GM19467 (cell line): ENCODE data around the gene SDC1.
"Not testable (repeated sequence)": the region's sequence is repeated elsewhere in the genome, so short reads cannot be mapped to it uniquely, and the experiment has no call there.

ENCODE experiments used
- ATAC-seq: cut with Tn5 transposase; IDR thresholded peaks from one replicate; pipeline ENCODE4 v1.9.1; 2021; ENCODE audit warnings: mild to moderate bottlenecking, moderate library complexity; ENCODE audit not compliant: unreplicated experiment

SDC1 gene

DNA sequence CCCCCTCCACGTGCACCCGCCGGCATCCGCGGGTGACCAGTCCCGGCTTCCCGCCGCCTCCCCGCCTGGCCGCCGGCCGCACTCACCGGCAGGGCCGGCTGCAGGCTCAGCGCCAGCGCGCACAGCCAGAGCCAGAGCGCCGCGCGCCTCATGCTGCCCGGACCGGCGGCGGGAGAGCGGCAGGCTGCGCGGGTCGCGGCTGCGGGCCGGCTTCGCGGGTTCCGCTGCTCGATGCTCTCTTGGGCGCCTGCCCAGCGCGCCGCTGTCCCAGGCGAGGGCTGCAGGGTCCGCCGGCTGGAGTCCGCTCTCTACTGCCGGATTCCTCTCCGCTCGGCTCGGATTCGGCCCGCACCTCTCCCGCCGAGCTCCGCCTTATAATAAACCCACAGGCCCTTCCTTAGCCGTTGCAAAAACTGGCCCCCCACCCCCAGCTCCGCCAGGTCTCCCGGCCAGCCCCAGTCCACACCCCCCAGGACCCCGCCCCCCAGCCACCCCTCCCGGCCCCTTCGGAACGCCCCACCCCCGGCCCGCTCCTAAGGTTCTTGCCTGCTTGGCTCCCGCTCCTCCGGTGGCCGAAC lies at the start of gene SDC1:
Gene SDC1, minus strand, starts transcription at position 415 of the 578 bp plus-strand sequence. Its CDS starts 263 bp downstream, at position 152.
- ATAC-seq: no peak

GRCh38 chr2:20273042-20273441 lies 48.1 kb upstream of the SDC1 start:
- ATAC-seq: no peak

- not testable (repeated sequence) for ATAC-seq
Observed at GRCh38 chr2:20268317-20268716, 43.4 kb upstream of the SDC1 start.

GRCh38 chr2:20267529-20267928 lies 42.6 kb upstream of the SDC1 start:
- no peak for ATAC-seq

DNA sequence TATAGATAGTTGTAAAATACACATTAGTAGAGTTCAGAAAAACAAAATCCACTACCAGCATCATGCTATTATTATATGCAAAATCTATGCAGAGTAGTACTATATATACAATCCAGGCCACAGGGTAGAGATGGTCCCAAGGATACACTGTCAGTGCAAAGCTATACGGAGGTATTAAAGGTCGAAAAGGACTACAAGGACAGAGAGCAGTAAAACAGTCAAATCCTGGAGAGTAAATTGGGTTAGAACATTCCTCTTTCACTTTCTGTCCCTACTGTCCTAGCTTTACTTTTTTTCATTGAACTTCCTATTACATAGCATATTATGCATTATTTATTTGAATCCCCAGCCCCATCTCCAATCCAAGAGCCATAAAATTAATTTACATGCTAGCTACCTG lies 39.7 kb upstream of the SDC1 start:
- ATAC-seq: no peak

GRCh38 chr2:20257411-20257810 lies 32.5 kb upstream of the SDC1 start:
- ATAC-seq: no peak

DNA sequence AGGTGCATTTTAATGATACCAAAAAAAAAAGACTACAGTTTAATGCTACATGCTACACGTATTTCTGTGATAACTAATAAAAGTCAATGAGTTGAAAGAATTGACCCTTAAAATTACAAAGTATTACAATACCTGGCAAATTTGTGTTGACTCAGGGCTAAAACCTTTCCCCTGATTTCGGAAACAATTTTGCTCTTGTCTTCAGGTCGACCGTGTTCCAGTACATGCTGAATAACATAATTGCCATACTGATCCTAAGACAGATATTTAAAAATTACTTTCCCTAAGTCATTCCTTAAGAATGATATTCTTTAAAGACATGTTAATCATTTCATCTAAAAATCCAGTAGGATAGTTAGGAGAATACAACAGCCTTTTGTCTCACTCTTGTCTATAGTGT lies 29.8 kb upstream of the SDC1 start:
- ATAC-seq: no peak

DNA sequence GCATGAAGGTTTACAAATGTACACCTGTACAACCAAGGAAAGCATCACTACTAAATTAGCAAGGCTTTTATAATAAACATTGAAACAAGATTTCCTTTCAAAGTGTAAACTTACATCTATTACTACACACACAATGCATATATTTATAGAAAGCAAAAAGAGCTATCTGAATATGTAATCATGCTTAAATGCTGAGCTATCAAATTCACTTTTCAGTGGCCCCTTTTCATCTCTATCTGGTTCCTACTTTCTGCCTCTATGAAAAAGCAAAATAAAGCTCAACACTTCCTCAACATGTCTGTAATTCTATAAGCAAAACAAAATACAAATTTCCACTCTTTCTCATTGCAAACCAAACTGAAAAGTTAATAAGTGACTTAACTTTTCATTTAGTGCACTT lies 25.5 kb upstream of the SDC1 start:
- ATAC-seq: no peak

DNA sequence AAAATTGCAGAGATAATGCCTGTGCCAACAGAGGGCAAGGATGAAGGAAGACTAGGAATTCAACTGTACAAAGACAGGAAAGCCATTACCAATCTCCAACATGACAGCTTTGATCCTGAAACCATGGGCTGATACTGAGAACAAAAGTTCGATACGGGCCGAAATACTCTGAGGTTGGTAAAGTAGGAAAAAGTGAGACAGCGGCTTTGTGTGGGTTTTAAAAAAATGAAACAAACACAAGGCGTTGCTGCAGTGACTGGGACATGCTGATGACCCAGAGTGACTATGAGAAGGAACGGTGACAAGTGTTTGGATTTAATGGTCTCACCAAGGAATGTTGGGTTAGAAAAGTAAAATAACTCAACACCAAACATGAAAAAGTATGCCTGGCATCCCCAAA lies 24.2 kb upstream of the SDC1 start:
- ATAC-seq: no peak

DNA sequence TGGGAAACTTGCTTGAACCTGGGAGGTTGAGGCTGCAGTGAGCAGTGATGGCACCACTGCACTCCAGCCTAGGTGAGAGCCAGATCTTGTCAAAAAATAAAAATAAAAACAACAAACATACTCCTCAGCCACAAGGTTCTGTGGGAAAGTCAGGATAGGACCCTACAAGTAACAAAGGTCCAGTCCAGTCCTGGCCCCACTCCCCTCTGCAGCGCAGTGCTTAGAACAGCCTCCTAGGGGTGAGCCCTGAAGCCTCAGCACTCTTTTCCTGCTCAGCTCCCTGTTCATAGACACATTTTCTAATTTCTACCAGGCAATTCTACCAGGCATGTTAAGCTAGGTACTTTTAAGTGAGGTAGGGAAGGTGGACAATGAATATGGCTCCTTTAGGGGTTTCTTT lies 22.2 kb upstream of the SDC1 start:
- ATAC-seq: no peak

DNA sequence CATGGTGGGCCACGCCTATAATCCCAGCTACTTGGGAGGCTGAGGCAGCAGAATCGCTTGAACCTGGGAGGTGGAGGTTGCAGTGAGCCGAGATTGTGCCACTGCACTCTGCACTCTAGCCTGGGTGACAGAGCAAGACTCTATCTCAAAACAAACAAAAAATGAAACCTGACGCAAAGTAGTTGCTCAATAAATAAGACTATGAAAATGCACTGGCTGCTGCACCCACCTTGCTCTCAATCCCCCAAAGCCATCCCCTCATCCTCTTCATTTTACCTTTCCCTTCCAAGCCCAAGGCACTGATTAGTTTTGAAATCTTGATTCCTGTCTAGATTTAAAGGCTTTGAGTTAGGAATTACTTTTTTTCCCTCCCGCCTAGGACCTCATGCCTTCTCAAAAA lies 18.7 kb upstream of the SDC1 start:
- not testable (repeated sequence) for ATAC-seq

DNA sequence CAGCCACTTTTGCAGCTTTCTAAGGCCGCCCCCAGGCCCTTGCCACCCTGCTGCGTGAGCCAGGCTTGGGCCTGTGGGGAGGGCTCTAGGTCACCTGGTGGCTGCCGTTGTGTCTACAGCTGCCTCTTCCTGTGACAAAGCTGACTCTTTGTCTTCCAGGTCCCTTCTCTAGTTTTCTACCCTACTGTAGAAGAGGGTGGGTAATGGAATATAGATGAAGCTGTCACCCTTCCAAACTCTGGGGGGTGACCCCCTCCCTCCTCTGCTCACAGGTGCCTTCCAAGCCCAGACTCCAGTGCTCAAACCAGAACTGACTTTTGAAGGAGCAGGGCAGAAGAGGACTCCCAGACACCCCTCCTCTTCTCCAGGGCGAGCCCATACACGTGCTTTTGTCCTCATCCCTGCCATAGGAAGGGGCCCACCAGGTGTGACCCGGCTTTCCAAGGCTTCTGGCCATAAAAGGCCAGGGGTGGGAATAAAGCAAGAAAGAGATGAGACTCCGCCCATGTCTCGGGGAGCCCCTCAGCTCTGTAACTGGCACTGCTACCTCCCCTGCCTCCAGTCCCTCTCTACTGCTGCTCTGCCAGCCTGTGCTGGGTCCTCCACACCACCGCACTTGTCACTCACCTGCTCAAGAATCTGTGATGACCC lies 17.9 kb upstream of the SDC1 start:
- no peak for ATAC-seq

DNA sequence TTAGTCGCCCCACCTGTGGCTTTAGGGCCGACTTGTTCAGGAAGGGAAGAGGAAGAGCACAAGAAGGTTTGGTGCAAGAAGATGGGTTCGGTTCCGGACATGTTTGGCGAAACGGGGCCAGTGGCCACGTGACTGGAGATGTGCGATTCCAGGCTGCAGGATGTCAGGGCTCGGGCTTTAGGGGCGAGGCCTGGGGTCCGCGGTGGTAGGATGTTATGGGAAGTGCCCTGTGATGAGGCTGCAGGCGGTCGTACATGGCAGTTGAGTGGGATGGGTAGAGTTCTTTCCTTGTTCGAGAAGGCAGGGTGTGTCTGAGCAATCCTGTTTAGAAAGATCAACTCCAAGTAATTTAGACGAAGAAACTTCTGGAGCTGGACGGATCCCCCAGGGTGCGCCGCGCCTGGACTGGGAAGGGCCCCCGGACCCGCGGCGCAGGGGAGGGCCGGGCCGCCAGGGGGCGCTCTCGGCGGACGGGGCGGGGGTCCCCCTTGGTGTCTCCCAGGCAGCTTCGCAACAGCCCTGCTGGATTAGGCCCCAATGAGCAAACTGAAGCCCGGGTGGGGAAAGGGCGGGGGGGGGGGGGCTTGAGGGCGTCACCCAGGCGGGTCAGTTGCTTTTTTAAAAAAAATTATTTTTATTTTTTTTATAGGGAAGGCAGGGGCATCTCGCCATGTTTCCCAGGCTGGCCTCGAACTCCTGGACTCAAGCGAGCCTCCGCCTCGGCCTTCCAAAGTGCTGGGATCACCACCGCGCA lies 17.2 kb upstream of the SDC1 start:
- ATAC-seq: no peak

GRCh38 chr2:20240291-20240690 lies 15.4 kb upstream of the SDC1 start:
- ATAC-seq: not testable (repeated sequence)

DNA sequence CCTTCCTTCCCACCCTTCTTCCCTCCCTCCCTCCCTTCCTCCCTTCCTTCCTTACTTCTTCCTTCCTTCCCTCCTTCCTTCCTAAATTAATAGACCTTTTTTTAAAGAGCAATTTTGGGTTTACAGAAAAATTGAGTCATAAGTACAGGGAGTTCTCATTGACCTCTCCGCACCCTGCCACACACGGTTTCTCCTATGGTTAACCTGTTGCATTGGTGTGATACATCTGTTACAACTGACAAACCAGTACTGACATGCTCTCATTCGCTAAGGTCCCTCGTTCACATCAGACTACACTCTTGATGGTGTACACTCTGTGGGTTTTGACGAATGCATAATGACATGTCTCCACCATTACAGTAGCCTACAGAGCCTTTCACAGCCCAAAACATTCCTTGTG lies 11.6 kb upstream of the SDC1 start:
- no peak for ATAC-seq

- no peak for ATAC-seq
Observed at GRCh38 chr2:20235655-20236305, 10.8 kb upstream of the SDC1 start.

DNA sequence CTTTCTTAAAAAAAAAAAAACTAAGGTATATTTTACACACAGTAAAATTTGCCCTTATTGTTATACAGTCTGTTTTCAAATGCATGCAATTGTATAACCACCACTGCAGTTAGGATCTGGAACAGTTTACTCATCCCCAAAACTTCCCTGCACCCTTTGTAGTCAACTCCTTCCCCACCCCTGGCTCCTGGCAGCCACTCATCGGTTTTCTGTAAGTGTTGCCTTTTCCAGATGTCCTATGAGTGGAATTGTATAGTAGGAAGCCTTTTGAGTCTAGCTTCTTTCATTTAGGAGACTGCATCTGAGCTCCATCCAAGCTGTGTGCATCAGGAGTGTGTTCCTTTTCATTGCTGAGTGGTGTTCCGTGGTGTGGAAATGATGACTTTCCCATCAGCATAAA lies 9.7 kb upstream of the SDC1 start:
- ATAC-seq: not testable (repeated sequence)

DNA sequence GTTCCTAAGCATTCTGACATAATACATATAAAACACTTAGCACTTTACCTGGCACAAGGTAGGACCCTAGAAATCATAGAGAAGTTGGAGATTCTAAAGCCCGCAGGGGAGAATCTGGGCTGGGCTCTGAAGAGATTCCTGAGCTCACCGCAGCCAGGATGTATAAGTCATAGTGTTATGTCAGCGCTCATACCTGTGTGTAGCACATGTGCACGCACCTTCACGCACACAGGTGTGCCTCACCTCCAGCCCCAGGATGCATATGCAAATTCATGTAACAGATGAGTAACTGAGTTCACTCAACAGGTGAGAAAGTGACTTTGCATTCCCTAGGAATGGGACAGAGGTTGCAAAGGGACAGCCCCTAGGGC lies 7.9 kb upstream of the SDC1 start:
- no peak for ATAC-seq

- no peak for ATAC-seq
Observed at GRCh38 chr2:20231598-20232026, 6.7 kb upstream of the SDC1 start.

GRCh38 chr2:20231159-20231558 lies 6.2 kb upstream of the SDC1 start:
- ATAC-seq: no peak

- no peak for ATAC-seq
Observed at GRCh38 chr2:20230114-20230425, 5.1 kb upstream of the SDC1 start.
